GM19099 (cell line): ENCODE measurements around the gene IL1B.

Source experiments
- POLR2A ChIP-seq: IDR thresholded peaks from 3 replicates; pipeline ENCODE4 v1.6.1; 2011; ENCODE audit warnings: low read depth; ENCODE audit not compliant: insufficient read length; ENCODE audit errors: extremely low read depth

Gene IL1B

GRCh38 chr2:112833976-112834375 lies 2.6 kb downstream of the IL1B start:
- no peak for TF ChIP-seq POLR2A

- no peak for TF ChIP-seq POLR2A
Observed at GRCh38 chr2:112832841-112833638, 3.5 kb downstream of the IL1B start.

- TF ChIP-seq POLR2A: no peak
Observed at GRCh38 chr2:112831946-112832840, 4.4 kb downstream of the IL1B start.

- TF ChIP-seq POLR2A: no peak
Observed at GRCh38 chr2:112831513-112831845, 5.1 kb downstream of the IL1B start.

GRCh38 chr2:112830682-112831512 lies 5.7 kb downstream of the IL1B start:
- no peak for TF ChIP-seq POLR2A

GRCh38 chr2:112829961-112830681 lies 6.5 kb downstream of the IL1B start:
- TF ChIP-seq POLR2A: no peak

- no peak for TF ChIP-seq POLR2A
Observed at GRCh38 chr2:112829101-112829960, 7.2 kb downstream of the IL1B start.

GRCh38 chr2:112828251-112828691 lies 8.3 kb downstream of the IL1B start:
- no peak for TF ChIP-seq POLR2A

GRCh38 chr2:112827604-112828185 lies 8.9 kb downstream of the IL1B start:
- TF ChIP-seq POLR2A: no peak

GRCh38 chr2:112827009-112827408 lies 9.6 kb downstream of the IL1B start:
- no peak for TF ChIP-seq POLR2A

GRCh38 chr2:112825706-112826105 lies 10.9 kb downstream of the IL1B start:
- TF ChIP-seq POLR2A: no peak

- no peak for TF ChIP-seq POLR2A
Observed at GRCh38 chr2:112824694-112825085, 11.9 kb downstream of the IL1B start.

GRCh38 chr2:112821682-112822081 lies 14.9 kb downstream of the IL1B start:
- TF ChIP-seq POLR2A: no peak
